Stimulated activated naive CD4-positive, alpha-beta T cell treated with Interleukin-2 at 50 U/mL for 16 hours (primary cell): Measurements from ENCODE around the gene ANXA4.
"Not testable (repeated sequence)": the region's sequence is repeated elsewhere in the genome, so short reads cannot be mapped to it uniquely, and the experiment has no call there.

Experiments used
- DNase-seq: peaks from one replicate; lab custom pipeline; 2025; lab: John Stamatoyannopoulos, UW

ANXA4 gene

GRCh38 chr2:69755862-69756467 lies 14.0 kb downstream of the ANXA4 start:
- DNase-seq: no peak

GRCh38 chr2:69762025-69762424 lies 20.1 kb downstream of the ANXA4 start:
- no peak for DNase-seq

- DNase-seq: no peak
These were observed 20.9 kb downstream of the ANXA4 start for GRCh38 chr2:69762513-69763494.

GRCh38 chr2:69763831-69764230 lies 21.9 kb downstream of the ANXA4 start:
- DNase-seq: not testable (repeated sequence)

GRCh38 chr2:69764286-69765095 lies 22.6 kb downstream of the ANXA4 start:
- DNase-seq: no peak

GRCh38 chr2:69765096-69765380 lies 23.1 kb downstream of the ANXA4 start:
- DNase-seq: no peak

- no peak for DNase-seq
These were observed 24.1 kb downstream of the ANXA4 start for GRCh38 chr2:69766014-69766413.

- DNase-seq: no peak
These were observed 25.1 kb downstream of the ANXA4 start for GRCh38 chr2:69767034-69767433.

- DNase-seq: no peak
These were observed 26.3 kb downstream of the ANXA4 start for GRCh38 chr2:69768235-69768634.

GRCh38 chr2:69768789-69769188 lies 26.9 kb downstream of the ANXA4 start:
- DNase-seq: no peak

- DNase-seq: no peak
These were observed 27.3 kb downstream of the ANXA4 start for GRCh38 chr2:69769272-69769671.

- no peak for DNase-seq
These were observed 28.3 kb downstream of the ANXA4 start for GRCh38 chr2:69770193-69770702.

- DNase-seq: no peak
These were observed 28.8 kb downstream of the ANXA4 start for GRCh38 chr2:69770747-69771146.

GRCh38 chr2:69771461-69771860 lies 29.5 kb downstream of the ANXA4 start:
- no peak for DNase-seq

- DNase-seq: no peak
These were observed 31.3 kb downstream of the ANXA4 start for GRCh38 chr2:69773206-69773605.

- not testable (repeated sequence) for DNase-seq
These were observed 32.5 kb downstream of the ANXA4 start for GRCh38 chr2:69774258-69774983.

GRCh38 chr2:69774984-69775982 lies 33.3 kb downstream of the ANXA4 start:
- no peak for DNase-seq

- no peak for DNase-seq
These were observed 35.2 kb downstream of the ANXA4 start for GRCh38 chr2:69776886-69777785.

GRCh38 chr2:69777786-69778105 lies 35.8 kb downstream of the ANXA4 start:
- DNase-seq: no peak
